ENCODE data around the gene OR1A2.

OR1A2 gene

GRCh38 chr17:3197219-3197618, at the start of gene OR1A2:
OR1A2 (plus strand) TSS chr17:3197519; CDS start chr17:3197519, 0 bp downstream.
- H3K36me3 Mint-ChIP-seq (ENCODE audit: low read depth), result no peaks in the 10 kb centered on the region
- no peaks in the 10 kb centered on the region for H3K4me1 Mint-ChIP-seq
- no peak for DNase-seq
- H3K27me3 Mint-ChIP-seq (ENCODE audit: low read depth, poor library complexity), result no peaks in the 10 kb centered on the region
- TF ChIP-seq CTCF (IDR thresholded peaks at IDR 0.05), result no peak
- H3K9me3 Mint-ChIP-seq, result peaks cover 70% of the 10 kb centered on the region
- H3K4me3 Mint-ChIP-seq, result no peak within 1 kb of the TSS
- no peak within 1 kb of the TSS for H3K27ac Mint-ChIP-seq

GRCh38 chr17:3157218-3157617, 40.1 kb upstream of the OR1A2 start:
- Mint-ChIP-seq H3K4me1 (no peaks in the 10 kb centered on the region), H3K36me3 (ENCODE audit: low read depth) (no peaks in the 10 kb centered on the region), H3K9me3 (peaks cover 59% of the 10 kb centered on the region), H3K27me3 (ENCODE audit: low read depth, poor library complexity) (peaks cover 4% of the 10 kb centered on the region), H3K4me3 (no peak overlapping the region), H3K27ac (no peak overlapping the region)
- no peak for DNase-seq
- TF ChIP-seq CTCF (IDR thresholded peaks at IDR 0.05), result no peak

- Mint-ChIP-seq H3K4me3 (no peak overlapping the region), H3K27ac (no peak overlapping the region), H3K27me3 (ENCODE audit: low read depth, poor library complexity) (no peaks in the 10 kb centered on the region), H3K36me3 (ENCODE audit: low read depth) (no peaks in the 10 kb centered on the region), H3K9me3 (peaks cover 87% of the 10 kb centered on the region), H3K4me1 (no peaks in the 10 kb centered on the region)
- no peak for DNase-seq
- no peak for TF ChIP-seq CTCF (IDR thresholded peaks at IDR 0.05)
These were observed 29.7 kb upstream of the OR1A2 start for GRCh38 chr17:3167574-3167973.

GRCh38 chr17:3189961-3190360, 7.4 kb upstream of the OR1A2 start:
- Mint-ChIP-seq H3K36me3 (ENCODE audit: low read depth) (no peaks in the 10 kb centered on the region), H3K27me3 (ENCODE audit: low read depth, poor library complexity) (peaks cover 4% of the 10 kb centered on the region), H3K27ac (no peak overlapping the region), H3K9me3 (peaks cover 40% of the 10 kb centered on the region), H3K4me1 (no peaks in the 10 kb centered on the region), H3K4me3 (no peak overlapping the region)
- no peak for TF ChIP-seq CTCF (IDR thresholded peaks at IDR 0.05)
- DNase-seq, result no peak

GRCh38 chr17:3207367-3207766, 10.0 kb downstream of the OR1A2 start, which contains the start of gene OR1A1:
OR1A1 (plus strand) TSS chr17:3207667; CDS start chr17:3215621, 7,954 bp downstream.
- Mint-ChIP-seq H3K4me3 (no peak within 1 kb of the TSS), H3K36me3 (ENCODE audit: low read depth) (no peaks in the 10 kb centered on the region), H3K27me3 (ENCODE audit: low read depth, poor library complexity) (no peaks in the 10 kb centered on the region), H3K27ac (no peak within 1 kb of the TSS), H3K4me1 (no peaks in the 10 kb centered on the region), H3K9me3 (peaks cover 87% of the 10 kb centered on the region)
- TF ChIP-seq CTCF (IDR thresholded peaks at IDR 0.05), result no peak
- no peak for DNase-seq

- H3K27me3 Mint-ChIP-seq (ENCODE audit: low read depth, poor library complexity), result peaks cover 4% of the 10 kb centered on the region
- H3K27ac Mint-ChIP-seq, result no peak overlapping the region
- no peak overlapping the region for H3K4me3 Mint-ChIP-seq
- peaks cover 90% of the 10 kb centered on the region for H3K9me3 Mint-ChIP-seq
- no peak for DNase-seq
- no peak for TF ChIP-seq CTCF (IDR thresholded peaks at IDR 0.05)
- no peaks in the 10 kb centered on the region for H3K4me1 Mint-ChIP-seq
- H3K36me3 Mint-ChIP-seq (ENCODE audit: low read depth), result no peaks in the 10 kb centered on the region
These were observed 11.2 kb downstream of the OR1A2 start for GRCh38 chr17:3208484-3208883.

Measured in nephron progenitor cell (in vitro differentiated cells).